Transverse colon (tissue), 4 donors: ENCODE measurements around the gene MYLK. TPM values are rescaled to one million over a fixed set of nuclear protein-coding genes. Genes with fewer than 3 reads are reported as not detected.

Source experiments
- DNase-seq: peaks from one replicate; pipeline ENCODE4 v3.0.0-alpha.2; 2019
- H3K27ac ChIP-seq, 4 donors: fragments of 200-600 bp; sonication (generic); 2 replicates each; pipeline ENCODE4 v1.5.1; 2016 to 2018; ENCODE audit warnings: inconsistent platforms in 4 of 4
- H3K27me3 ChIP-seq: fragments of 200-600 bp; sonication (generic); 2 replicates; pipeline ENCODE4 v1.5.1; 2017; ENCODE audit warnings: inconsistent platforms
- H3K36me3 ChIP-seq, 4 donors: fragments of 200-600 bp; sonication (generic); 2 replicates each; pipeline ENCODE4 v1.5.1; 2017 to 2019; ENCODE audit warnings: inconsistent platforms in 4 of 4
- H3K4me1 ChIP-seq, 4 donors: fragments of 200-600 bp; sonication (generic); 2 replicates each; pipeline ENCODE4 v1.5.1; 2017 to 2020; ENCODE audit warnings: inconsistent platforms in 4 of 4
- H3K4me3 ChIP-seq, 4 donors: fragments of 200-600 bp; sonication (generic); 1 replicate in 1 of 4; 2 replicates in 3 of 4; pipeline versions ENCODE4 v1.5.1 to v1.6.1; 2017 to 2019; ENCODE audit warnings: inconsistent platforms in 4 of 4
- H3K9me3 ChIP-seq, 2 donors: fragments of 200-600 bp; sonication (generic); 2 replicates each; pipeline ENCODE4 v1.5.1; 2017 to 2019; ENCODE audit warnings: inconsistent platforms in 2 of 2
- EP300 ChIP-seq: sonication (generic); formaldehyde crosslinking; IDR thresholded peaks from one replicate; pipeline ENCODE4 v1.6.1; 2017; ENCODE audit warnings: antibody characterized with exemption, low read depth
- POLR2A ChIP-seq: fragments of 450-650 bp; IDR thresholded peaks from one replicate; pipeline ENCODE4 v1.6.1; 2016; ENCODE audit warnings: antibody characterized with exemption, mild to moderate bottlenecking, moderate library complexity
- POLR2AphosphoS5 ChIP-seq, 3 donors: sonication (generic); formaldehyde crosslinking; IDR thresholded peaks; one replicate each; pipeline ENCODE4 v1.6.1; 2016; ENCODE audit warnings: antibody characterized with exemption in 3 of 3
- WGBS, 2 donors: methylation state at CpG; one replicate each; pipeline ENCODE4 v1.1.5; 2018; ENCODE audit warnings: low coverage in 1 of 2; 5-methylcytosine and 5-hydroxymethylcytosine counted together
- in situ Hi-C, 4 donors: fragments of 200-750 bp; cut with MboI; loops; one replicate each; pipeline versions ENCODE4 v1.15.0 to v1.15.1; 2017; ENCODE audit warnings: low sequenced_read_pairs in 3 of 4, low pct_ligation_motif_present in 1 of 4, low pct_unique_long_range_greater_than_20kb in 1 of 4
- intact Hi-C: fragments of 100-400 bp; cut with DNase I; formaldehyde crosslinking; loops from one replicate; pipeline ENCODE4 v1.15.1; 2023; ENCODE audit warnings: low total_unique reads
- total RNA-seq, 4 donors: library from RNA; depleted of rRNA; stranded (reverse); fragments of >200 nt; gene quantifications; one replicate each; pipeline ENCODE4 v1.1.0, GENCODE V29; 2016
- TF ChIP-seq, protein P1 (sequence below), 5 experiments: fragments of 200-600 bp in 3 of 5; fragments of 450-650 bp in 2 of 5; sonication (generic) in 3 of 5; IDR thresholded peaks; 1 replicate in 2 of 5; 2 replicates in 3 of 5; pipeline ENCODE4 v1.5.1; 2016 to 2017; ENCODE audit warnings: antibody characterized with exemption in 5 of 5, inconsistent platforms in 3 of 5, mild to moderate bottlenecking in 2 of 5, moderate library complexity in 1 of 5

Gene MYLK
- total RNA-seq, 4 donors from 2014 or later, result 230 to 527 (median 349) TPM

DNA sequence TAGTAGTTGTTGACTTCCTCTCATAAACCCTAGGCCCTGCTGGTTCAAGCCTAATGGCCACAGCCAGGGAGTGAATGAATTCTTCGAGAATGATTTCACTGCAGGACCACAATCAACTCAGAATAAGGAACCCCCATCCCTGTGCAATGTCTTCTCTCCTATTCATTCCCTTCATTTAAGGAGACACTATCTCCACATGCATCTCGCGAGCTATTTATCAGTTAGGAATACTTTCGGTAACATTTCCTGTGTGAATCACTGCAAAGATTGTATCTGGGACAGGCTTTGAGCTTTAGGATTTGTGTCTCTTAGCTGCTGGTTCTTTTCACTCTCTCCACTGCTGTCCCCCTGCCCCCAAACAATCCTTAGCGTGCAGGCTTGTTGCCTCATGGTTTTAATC is 94.4 kb downstream of the MYLK start:
- Histone ChIP-seq H3K27ac (no peak overlapping the region), H3K4me3 (no peak overlapping the region), H3K27me3 (no peaks in the 10 kb centered on the region), H3K9me3 (no peaks in the 10 kb centered on the region), H3K4me1 (peaks cover 4 to 35% (median 14%) of the 10 kb centered on the region in 4 donors), H3K36me3 (no peaks in the 10 kb centered on the region)
- in situ Hi-C loops (no loop called here), intact Hi-C loops (no loop called here)
- DNase-seq, result no peak
- TF ChIP-seq POLR2AphosphoS5 (IDR thresholded peaks at IDR 0.05), result no peak
- TF ChIP-seq POLR2A, result no peak
- TF ChIP-seq, protein P1, sequence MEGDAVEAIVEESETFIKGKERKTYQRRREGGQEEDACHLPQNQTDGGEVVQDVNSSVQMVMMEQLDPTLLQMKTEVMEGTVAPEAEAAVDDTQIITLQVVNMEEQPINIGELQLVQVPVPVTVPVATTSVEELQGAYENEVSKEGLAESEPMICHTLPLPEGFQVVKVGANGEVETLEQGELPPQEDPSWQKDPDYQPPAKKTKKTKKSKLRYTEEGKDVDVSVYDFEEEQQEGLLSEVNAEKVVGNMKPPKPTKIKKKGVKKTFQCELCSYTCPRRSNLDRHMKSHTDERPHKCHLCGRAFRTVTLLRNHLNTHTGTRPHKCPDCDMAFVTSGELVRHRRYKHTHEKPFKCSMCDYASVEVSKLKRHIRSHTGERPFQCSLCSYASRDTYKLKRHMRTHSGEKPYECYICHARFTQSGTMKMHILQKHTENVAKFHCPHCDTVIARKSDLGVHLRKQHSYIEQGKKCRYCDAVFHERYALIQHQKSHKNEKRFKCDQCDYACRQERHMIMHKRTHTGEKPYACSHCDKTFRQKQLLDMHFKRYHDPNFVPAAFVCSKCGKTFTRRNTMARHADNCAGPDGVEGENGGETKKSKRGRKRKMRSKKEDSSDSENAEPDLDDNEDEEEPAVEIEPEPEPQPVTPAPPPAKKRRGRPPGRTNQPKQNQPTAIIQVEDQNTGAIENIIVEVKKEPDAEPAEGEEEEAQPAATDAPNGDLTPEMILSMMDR (IDR thresholded peaks at IDR 0.05), result no peak
- TF ChIP-seq EP300, result no peak
- 94% methylated on average over 5 of the region's 5 CpGs; no CpG with 5 or more reads in 1 of the 2 donors for WGBS, 2 donors

- Histone ChIP-seq H3K9me3 (no peaks in the 10 kb centered on the region), H3K27ac (no peak overlapping the region), H3K4me3 (no peak overlapping the region), H3K27me3 (no peaks in the 10 kb centered on the region), H3K36me3 (no peaks in the 10 kb centered on the region), H3K4me1 (peaks cover 8 to 40% (median 16%) of the 10 kb centered on the region in 4 donors)
- TF ChIP-seq EP300, result no peak
- TF ChIP-seq, protein P1 (IDR thresholded peaks at IDR 0.05), result no peak
- no peak for TF ChIP-seq POLR2AphosphoS5 (IDR thresholded peaks at IDR 0.05)
- no peak for TF ChIP-seq POLR2A
- intact Hi-C loops (no loop called here), in situ Hi-C loops (no loop called here)
- WGBS, 2 donors, result 91% methylated on average over 9 of the region's 9 CpGs; no CpG with 5 or more reads in 1 of the 2 donors
- no peak for DNase-seq
Measured at GRCh38 chr3:123789160-123789559, 95.0 kb downstream of the MYLK start.

DNA sequence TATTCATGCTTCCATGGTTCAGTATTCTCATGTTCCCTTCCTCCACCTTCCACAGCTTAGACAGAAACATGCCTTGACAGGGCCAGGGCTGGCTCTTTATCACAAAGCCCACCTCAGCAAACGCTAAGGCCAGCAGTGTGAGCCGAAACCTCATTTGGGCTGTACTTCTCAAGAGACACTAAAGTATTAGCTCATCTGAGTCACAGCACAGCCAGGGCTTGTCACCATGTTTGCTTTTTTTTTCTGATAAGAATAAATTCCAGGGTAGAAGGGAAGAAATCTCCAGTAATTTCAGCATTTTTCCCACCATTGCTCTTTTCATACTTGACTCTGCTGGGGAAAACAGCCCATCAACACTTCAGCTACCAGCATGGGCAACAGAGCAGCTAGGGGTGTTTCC is 95.4 kb downstream of the MYLK start:
- intact Hi-C loops (no loop called here), in situ Hi-C loops (no loop called here)
- no peak for TF ChIP-seq POLR2AphosphoS5 (IDR thresholded peaks at IDR 0.05)
- TF ChIP-seq, protein P1 (IDR thresholded peaks at IDR 0.05), result no peak
- no peak for TF ChIP-seq EP300
- TF ChIP-seq POLR2A, result no peak
- WGBS, 2 donors, result 93 to 100% methylated on average over 2 of the region's 2 CpGs
- no peaks in the 10 kb centered on the region for H3K9me3 ChIP-seq
- no peak for DNase-seq
- H3K36me3 ChIP-seq, result no peaks in the 10 kb centered on the region
- H3K4me3 ChIP-seq, result no peak overlapping the region
- H3K27me3 ChIP-seq, result no peaks in the 10 kb centered on the region
- no peak overlapping the region for H3K27ac ChIP-seq
- peaks cover 12 to 45% (median 19%) of the 10 kb centered on the region in 4 donors for H3K4me1 ChIP-seq

DNA sequence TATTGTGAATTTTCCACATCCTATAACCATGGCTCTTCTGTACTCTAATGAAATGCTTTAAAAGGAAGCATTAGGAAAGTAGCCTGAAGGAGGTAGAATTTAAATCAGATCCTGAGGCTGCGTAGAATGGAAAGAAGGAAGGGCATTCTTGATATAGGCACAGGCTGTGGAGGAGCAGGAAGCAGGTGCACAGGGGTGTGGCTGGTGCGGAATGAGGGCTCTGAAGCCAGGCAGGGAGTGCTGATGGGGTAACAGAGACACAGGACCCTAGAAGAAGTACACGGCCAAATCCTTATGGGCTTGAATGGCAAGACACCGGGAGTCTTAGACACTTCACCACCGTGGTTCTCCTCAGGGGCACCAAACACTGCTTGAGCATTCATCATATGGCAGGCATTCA is 97.0 kb downstream of the MYLK start:
- in situ Hi-C loops (no loop called here), intact Hi-C loops (no loop called here)
- H3K4me3 ChIP-seq, result no peak overlapping the region
- WGBS, 2 donors, result 60 to 74% methylated on average over 3 to 5 of the region's 5 CpGs
- TF ChIP-seq EP300, result no peak
- TF ChIP-seq, protein P1 (IDR thresholded peaks at IDR 0.05), result no peak
- TF ChIP-seq POLR2A, result no peak
- TF ChIP-seq POLR2AphosphoS5 (IDR thresholded peaks at IDR 0.05), result no peak
- H3K27me3 ChIP-seq, result no peaks in the 10 kb centered on the region
- peaks cover 10 to 50% (median 26%) of the 10 kb centered on the region in 4 donors for H3K4me1 ChIP-seq
- peak; percentile 68 for DNase-seq
- H3K36me3 ChIP-seq, result no peaks in the 10 kb centered on the region
- no peak overlapping the region for H3K27ac ChIP-seq
- no peaks in the 10 kb centered on the region for H3K9me3 ChIP-seq
